GM12874 (cell line): ENCODE data around the gene PTCH2.

Source experiments
- TF ChIP-seq, protein P1 (sequence below): IDR thresholded peaks from 2 replicates; pipeline ENCODE4 v1.5.1; 2011; ENCODE audit warnings: low read depth, mild to moderate bottlenecking, control low read depth, low read length, moderate library complexity; ENCODE audit not compliant: insufficient read depth

The PTCH2 gene

DNA sequence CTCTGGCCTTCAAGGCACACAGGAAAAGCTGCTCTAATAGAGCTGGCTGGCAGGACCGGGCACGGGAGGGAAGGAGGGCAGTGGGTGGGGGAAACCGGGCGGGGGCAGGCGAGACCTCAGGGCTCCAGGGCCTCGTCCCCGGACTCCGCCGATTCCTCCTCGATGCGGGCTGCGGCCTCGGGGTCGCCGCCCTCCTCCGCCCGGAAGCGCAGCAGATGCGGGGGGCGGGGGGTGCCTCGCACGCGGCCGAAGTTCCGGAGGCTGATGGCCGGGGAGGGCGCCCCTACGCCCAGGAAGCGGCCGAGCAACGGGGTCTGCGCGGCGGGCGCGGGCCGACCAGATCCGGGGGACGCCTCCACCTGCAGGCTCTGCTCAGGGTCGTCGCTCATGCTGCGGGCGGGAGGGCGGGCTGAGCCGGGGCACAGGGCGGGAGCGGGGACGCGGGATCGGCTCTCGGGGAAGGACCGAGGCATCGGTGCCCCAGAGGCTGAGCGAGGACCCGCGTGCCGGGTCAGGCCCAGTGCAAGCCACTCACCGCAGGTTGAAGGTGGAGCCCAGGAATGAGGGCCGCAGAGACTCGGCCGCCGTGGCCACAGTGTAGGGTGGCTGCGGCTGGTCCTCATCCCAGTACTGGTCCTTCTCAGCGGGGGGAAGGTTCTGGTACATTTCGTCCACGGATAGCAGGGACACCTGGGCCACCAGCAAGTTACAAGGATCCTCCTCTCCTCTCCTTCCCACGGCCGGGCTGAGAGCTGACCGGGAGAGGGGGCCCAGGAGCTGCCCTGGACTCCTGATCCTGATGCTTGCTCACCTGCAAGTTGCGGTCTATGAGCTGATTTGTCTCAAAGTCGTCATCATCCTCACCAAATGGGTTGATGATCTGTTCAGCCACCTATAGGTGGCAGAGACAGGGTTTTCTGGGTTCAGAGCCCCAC, 58.7 kb downstream of the PTCH2 start:
- TF ChIP-seq, protein P1, sequence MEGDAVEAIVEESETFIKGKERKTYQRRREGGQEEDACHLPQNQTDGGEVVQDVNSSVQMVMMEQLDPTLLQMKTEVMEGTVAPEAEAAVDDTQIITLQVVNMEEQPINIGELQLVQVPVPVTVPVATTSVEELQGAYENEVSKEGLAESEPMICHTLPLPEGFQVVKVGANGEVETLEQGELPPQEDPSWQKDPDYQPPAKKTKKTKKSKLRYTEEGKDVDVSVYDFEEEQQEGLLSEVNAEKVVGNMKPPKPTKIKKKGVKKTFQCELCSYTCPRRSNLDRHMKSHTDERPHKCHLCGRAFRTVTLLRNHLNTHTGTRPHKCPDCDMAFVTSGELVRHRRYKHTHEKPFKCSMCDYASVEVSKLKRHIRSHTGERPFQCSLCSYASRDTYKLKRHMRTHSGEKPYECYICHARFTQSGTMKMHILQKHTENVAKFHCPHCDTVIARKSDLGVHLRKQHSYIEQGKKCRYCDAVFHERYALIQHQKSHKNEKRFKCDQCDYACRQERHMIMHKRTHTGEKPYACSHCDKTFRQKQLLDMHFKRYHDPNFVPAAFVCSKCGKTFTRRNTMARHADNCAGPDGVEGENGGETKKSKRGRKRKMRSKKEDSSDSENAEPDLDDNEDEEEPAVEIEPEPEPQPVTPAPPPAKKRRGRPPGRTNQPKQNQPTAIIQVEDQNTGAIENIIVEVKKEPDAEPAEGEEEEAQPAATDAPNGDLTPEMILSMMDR: peak; percentile 33; the same call in 1 of the 2 replicates

DNA sequence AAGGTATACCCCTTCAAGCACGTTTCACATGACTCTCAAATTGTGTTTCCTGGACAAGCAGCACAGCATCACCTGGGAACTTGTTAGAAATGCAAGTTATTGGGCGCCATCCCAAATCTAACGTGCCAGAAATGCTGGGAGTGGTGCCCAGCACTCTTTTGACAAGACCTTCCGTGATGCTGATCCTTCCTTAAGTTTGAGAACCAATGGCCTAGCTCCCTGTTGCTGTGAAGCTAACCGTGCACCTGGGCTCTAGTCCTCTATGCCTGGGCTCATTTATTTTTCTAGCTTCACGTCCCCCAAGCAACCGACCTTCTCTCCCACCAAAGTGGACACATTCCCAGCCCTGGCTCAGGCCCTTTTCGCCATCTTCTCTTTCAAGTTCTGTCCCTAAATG, 59.4 kb downstream of the PTCH2 start:
- TF ChIP-seq, protein P1: no peak

DNA sequence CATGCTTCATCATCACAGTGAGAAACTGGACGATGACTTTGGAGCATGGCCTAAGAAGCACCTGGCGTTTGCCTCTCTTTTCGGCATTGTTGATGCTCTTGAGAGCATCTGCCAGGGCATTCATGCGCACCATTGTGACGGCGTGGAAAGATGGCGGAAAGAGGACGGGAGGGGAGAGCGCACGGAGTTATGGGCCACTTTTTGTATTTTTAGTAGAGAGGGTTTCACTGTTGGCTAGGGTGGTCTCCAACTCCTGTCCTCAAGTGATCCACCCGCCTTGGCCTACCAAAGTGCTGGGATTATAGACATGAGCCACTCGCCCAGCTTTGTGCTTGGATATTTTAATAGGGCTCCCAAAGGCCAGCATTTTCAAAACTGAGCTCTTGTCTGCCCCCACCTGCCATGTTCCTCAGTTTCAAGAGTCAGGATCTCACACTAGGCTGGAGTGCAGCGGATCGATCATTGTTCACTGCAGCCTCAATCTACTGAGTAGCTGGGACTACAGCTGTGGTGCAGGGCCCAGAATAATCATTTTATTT, 62.4 kb downstream of the PTCH2 start:
- TF ChIP-seq, protein P1: no peak

DNA sequence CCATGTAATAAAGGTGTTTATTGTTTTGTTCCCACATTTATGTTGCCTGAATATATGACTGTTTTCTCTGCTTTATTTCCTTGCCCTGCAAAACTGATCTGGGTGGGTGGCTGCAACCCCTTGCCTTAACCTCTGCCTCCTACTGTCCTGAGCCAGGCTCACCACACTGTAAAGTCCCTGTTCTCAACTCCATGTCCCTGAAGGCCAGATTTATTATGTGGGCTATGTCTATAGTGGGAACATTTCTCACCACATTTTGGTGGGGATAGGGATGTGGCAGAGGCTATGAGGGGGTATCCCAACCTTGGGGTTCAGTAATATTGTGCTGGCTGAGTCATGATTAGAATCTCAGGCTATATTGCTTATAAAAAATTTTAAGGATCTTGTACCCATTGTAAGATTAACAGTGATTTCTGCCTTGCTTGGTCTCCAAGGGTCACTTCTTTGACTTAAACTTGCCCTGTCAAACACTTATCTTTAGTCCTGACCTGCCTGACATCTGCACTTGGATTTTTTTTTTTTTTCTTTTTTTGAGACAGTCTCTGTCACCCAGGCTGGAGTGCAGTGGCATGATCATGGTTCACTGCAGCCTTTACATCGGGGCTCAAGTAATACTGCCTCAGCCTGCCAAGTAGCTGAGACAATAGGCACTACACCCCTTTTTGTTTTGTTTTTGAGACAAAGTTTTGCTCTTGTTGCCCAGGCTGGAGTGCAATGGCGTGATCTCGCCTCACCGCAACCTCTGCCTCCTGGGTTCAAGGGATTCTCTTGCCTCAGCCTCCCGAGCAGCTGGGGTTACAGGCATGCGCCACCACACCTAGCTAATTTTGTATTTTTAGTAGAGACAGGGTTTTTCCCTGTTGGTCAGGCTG, 64.1 kb downstream of the PTCH2 start:
- TF ChIP-seq, protein P1: no peak

DNA sequence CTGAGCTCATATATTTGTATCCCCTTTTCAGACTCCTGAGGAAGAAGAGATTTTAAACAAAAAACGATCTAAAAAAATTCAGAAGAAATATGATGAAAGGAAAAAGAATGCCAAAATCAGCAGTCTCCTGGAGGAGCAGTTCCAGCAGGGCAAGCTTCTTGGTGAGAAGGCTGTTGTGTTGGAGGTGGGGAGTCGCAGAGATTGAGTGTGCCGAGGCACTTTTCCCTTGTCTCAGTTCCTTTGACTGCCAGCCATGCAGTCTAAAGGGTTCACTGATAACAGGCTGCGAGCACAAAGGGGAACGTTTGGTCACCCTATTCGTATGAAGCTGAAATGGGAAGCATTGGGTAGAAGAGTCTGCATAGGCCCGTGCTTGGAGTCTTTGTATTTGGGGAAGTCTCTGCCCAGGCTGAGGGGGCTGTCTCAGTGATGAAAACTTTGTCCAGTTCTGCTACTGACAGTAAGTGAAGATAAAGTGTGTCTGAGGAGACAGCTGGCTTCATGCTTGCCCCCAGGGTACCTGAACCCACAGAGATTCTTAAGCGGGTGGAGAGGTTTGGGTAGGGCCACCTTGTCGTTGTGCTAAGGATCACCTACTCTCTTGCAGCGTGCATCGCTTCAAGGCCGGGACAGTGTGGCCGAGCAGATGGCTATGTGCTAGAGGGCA, 65.0 kb downstream of the PTCH2 start:
- TF ChIP-seq, protein P1: no peak

DNA sequence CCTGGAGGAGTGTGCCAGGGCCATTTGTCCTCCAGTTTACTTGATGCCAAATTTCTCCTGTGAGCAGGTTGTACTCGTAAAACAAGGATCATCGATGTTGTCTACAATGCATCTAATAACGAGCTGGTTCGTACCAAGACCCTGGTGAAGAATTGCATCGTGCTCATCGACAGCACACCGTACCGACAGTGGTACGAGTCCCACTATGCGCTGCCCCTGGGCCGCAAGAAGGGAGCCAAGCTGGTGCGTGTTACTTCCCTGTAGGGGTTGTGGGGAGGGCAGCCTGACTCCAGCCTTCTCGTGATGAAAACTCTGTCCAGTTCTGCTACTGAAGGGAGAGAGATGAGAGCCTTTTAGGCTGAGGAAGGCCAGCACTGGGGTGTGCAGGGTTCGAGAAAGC, 65.5 kb downstream of the PTCH2 start:
- TF ChIP-seq, protein P1: no peak
